Testis (tissue), 3 donors: ENCODE data around the gene CPXM2. TPM values are rescaled to one million over a fixed set of nuclear protein-coding genes. Genes with fewer than 3 reads are reported as not detected.

ENCODE experiments used
- DNase-seq: peaks from one replicate; pipeline ENCODE4 v3.0.0-alpha.2; 2019
- H3K27ac ChIP-seq, 2 donors: fragments of 200-600 bp; sonication (generic); one replicate each; pipeline ENCODE4 v1.5.1; 2019
- H3K27me3 ChIP-seq: fragments of 200-600 bp; sonication (generic); one replicate; pipeline ENCODE4 v1.5.1; 2019
- H3K36me3 ChIP-seq: fragments of 200-600 bp; sonication (generic); one replicate; pipeline ENCODE4 v1.5.1; 2017; ENCODE audit warnings: low read depth; ENCODE audit errors: missing control alignments
- H3K4me1 ChIP-seq: fragments of 200-600 bp; sonication (generic); one replicate; pipeline ENCODE4 v1.5.1; 2019
- H3K4me3 ChIP-seq, 2 donors: fragments of 200-600 bp; sonication (generic); one replicate each; pipeline ENCODE4 v1.5.1; 2017 to 2019
- H3K9me3 ChIP-seq: fragments of 200-600 bp; sonication (generic); one replicate; pipeline ENCODE4 v1.5.1; 2017
- CTCF ChIP-seq, 3 experiments: fragments of 450-650 bp in 2 of 3; fragments of 200-600 bp in 1 of 3; sonication (generic) in 1 of 3; IDR thresholded peaks; one replicate each; pipeline ENCODE4 v1.5.1; 2016 to 2019; ENCODE audit warnings: antibody characterized with exemption in 3 of 3, mild to moderate bottlenecking in 2 of 3, moderate library complexity in 1 of 3
- POLR2A ChIP-seq: fragments of 450-650 bp; IDR thresholded peaks from one replicate; pipeline ENCODE4 v1.6.1; 2017; ENCODE audit warnings: antibody characterized with exemption, mild to moderate bottlenecking, moderate library complexity
- WGBS, 2 donors: methylation state at CpG; one replicate each; pipeline ENCODE4 v1.1.5; 2018; 5-methylcytosine and 5-hydroxymethylcytosine counted together
- intact Hi-C: fragments of 100-400 bp; cut with DNase I; formaldehyde crosslinking; loops from one replicate; pipeline ENCODE4 v1.15.1; 2023; ENCODE audit warnings: low total_unique reads
- polyA plus RNA-seq: library from polyadenylated mRNA; stranded (reverse); fragments of 350-450 nt; fragmentation: Illumina TruSeq; extraction: RNeasy Lipid Tissue Mini Kit (QIAGEN cat#74804); gene quantifications from one replicate; pipeline ENCODE4 v1.2.3, GENCODE V29; 2014; ENCODE audit warnings: low read depth, low replicate concordance; ENCODE audit not compliant: insufficient read depth
- total RNA-seq, 2 donors: library from RNA; depleted of rRNA; stranded (reverse); fragments of >200 nt; gene quantifications; one replicate each; pipeline ENCODE4 v1.2.3, GENCODE V29; 2016

The CPXM2 gene
- total and polyA plus RNA-seq, 3 donors from 2014 or later: 16.0 to 40.0 (median 17.5) TPM

- H3K27me3 ChIP-seq: no peaks in the 10 kb centered on the region
- no peak for TF ChIP-seq CTCF (IDR thresholded peaks at IDR 0.05)
- no peak for TF ChIP-seq POLR2A
- no peaks in the 10 kb centered on the region for H3K36me3 ChIP-seq
- H3K9me3 ChIP-seq: no peaks in the 10 kb centered on the region
- DNase-seq: no peak
- intact Hi-C loops: no loop called here
- WGBS, 2 donors: 79 to 80% methylated on average over 7 to 9 of the region's 9 CpGs
- no peaks in the 10 kb centered on the region for H3K4me1 ChIP-seq
- no peak overlapping the region for H3K4me3 ChIP-seq
- no peak overlapping the region for H3K27ac ChIP-seq
Observed at GRCh38 chr10:123721441-123722049, 170.1 kb downstream of the CPXM2 start.

- 68 to 76% methylated on average over 3 of the region's 3 CpGs for WGBS, 2 donors
Observed at GRCh38 chr10:123720536-123720935, 171.1 kb downstream of the CPXM2 start.

GRCh38 chr10:123718544-123719060, 173.0 kb downstream of the CPXM2 start:
- TF ChIP-seq POLR2A: no peak
- TF ChIP-seq CTCF (IDR thresholded peaks at IDR 0.05): no peak
- Histone ChIP-seq H3K27ac (no peak overlapping the region), H3K27me3 (no peaks in the 10 kb centered on the region), H3K4me3 (no peak overlapping the region), H3K9me3 (no peaks in the 10 kb centered on the region), H3K4me1 (no peaks in the 10 kb centered on the region), H3K36me3 (no peaks in the 10 kb centered on the region)
- WGBS, 2 donors: 83 to 92% methylated on average over 4 of the region's 4 CpGs
- intact Hi-C loops: no loop called here
- no peak for DNase-seq

More at GRCh38 chr10:123720536-123720935, 171.1 kb downstream of the CPXM2 start:
- Histone ChIP-seq H3K4me3 (no peak overlapping the region), H3K27ac (no peak overlapping the region), H3K27me3 (no peaks in the 10 kb centered on the region), H3K4me1 (no peaks in the 10 kb centered on the region), H3K36me3 (no peaks in the 10 kb centered on the region), H3K9me3 (no peaks in the 10 kb centered on the region)
- intact Hi-C loops: no loop called here
- TF ChIP-seq CTCF (IDR thresholded peaks at IDR 0.05) (no peak), POLR2A (no peak)
- no peak for DNase-seq

- H3K27ac ChIP-seq: no peak overlapping the region
- no peaks in the 10 kb centered on the region for H3K27me3 ChIP-seq
- no peak overlapping the region for H3K4me3 ChIP-seq
- H3K36me3 ChIP-seq: no peaks in the 10 kb centered on the region
- no peaks in the 10 kb centered on the region for H3K4me1 ChIP-seq
- DNase-seq: no peak
- no peaks in the 10 kb centered on the region for H3K9me3 ChIP-seq
- 92 to 96% methylated on average over 4 of the region's 4 CpGs for WGBS, 2 donors
- intact Hi-C loops: no loop called here
- TF ChIP-seq CTCF (IDR thresholded peaks at IDR 0.05): no peak
Observed at GRCh38 chr10:123717336-123717735, 174.3 kb downstream of the CPXM2 start.

- TF ChIP-seq CTCF (IDR thresholded peaks at IDR 0.05): no peak
- no peak for TF ChIP-seq POLR2A
- Histone ChIP-seq H3K36me3 (no peaks in the 10 kb centered on the region), H3K4me3 (no peak overlapping the region), H3K4me1 (no peaks in the 10 kb centered on the region), H3K27me3 (no peaks in the 10 kb centered on the region), H3K9me3 (no peaks in the 10 kb centered on the region), H3K27ac (no peak overlapping the region)
- 77 to 82% methylated on average over 2 of the region's 2 CpGs for WGBS, 2 donors
- DNase-seq: no peak
- intact Hi-C loops: no loop called here
Observed at GRCh38 chr10:123715546-123715945, 176.1 kb downstream of the CPXM2 start.
